ENCODE results near the gene TNKS1BP1.
A peak's percentile ranks its signal among the peaks of the same experiment; 100 is the strongest.
"Not testable (repeated sequence)": the region's sequence is repeated elsewhere in the genome, so short reads cannot be mapped to it uniquely, and the experiment has no call there.

TNKS1BP1 gene, protein sequence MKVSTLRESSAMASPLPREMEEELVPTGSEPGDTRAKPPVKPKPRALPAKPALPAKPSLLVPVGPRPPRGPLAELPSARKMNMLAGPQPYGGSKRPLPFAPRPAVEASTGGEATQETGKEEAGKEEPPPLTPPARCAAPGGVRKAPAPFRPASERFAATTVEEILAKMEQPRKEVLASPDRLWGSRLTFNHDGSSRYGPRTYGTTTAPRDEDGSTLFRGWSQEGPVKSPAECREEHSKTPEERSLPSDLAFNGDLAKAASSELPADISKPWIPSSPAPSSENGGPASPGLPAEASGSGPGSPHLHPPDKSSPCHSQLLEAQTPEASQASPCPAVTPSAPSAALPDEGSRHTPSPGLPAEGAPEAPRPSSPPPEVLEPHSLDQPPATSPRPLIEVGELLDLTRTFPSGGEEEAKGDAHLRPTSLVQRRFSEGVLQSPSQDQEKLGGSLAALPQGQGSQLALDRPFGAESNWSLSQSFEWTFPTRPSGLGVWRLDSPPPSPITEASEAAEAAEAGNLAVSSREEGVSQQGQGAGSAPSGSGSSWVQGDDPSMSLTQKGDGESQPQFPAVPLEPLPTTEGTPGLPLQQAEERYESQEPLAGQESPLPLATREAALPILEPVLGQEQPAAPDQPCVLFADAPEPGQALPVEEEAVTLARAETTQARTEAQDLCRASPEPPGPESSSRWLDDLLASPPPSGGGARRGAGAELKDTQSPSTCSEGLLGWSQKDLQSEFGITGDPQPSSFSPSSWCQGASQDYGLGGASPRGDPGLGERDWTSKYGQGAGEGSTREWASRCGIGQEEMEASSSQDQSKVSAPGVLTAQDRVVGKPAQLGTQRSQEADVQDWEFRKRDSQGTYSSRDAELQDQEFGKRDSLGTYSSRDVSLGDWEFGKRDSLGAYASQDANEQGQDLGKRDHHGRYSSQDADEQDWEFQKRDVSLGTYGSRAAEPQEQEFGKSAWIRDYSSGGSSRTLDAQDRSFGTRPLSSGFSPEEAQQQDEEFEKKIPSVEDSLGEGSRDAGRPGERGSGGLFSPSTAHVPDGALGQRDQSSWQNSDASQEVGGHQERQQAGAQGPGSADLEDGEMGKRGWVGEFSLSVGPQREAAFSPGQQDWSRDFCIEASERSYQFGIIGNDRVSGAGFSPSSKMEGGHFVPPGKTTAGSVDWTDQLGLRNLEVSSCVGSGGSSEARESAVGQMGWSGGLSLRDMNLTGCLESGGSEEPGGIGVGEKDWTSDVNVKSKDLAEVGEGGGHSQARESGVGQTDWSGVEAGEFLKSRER (N-terminal part only)

DNA sequence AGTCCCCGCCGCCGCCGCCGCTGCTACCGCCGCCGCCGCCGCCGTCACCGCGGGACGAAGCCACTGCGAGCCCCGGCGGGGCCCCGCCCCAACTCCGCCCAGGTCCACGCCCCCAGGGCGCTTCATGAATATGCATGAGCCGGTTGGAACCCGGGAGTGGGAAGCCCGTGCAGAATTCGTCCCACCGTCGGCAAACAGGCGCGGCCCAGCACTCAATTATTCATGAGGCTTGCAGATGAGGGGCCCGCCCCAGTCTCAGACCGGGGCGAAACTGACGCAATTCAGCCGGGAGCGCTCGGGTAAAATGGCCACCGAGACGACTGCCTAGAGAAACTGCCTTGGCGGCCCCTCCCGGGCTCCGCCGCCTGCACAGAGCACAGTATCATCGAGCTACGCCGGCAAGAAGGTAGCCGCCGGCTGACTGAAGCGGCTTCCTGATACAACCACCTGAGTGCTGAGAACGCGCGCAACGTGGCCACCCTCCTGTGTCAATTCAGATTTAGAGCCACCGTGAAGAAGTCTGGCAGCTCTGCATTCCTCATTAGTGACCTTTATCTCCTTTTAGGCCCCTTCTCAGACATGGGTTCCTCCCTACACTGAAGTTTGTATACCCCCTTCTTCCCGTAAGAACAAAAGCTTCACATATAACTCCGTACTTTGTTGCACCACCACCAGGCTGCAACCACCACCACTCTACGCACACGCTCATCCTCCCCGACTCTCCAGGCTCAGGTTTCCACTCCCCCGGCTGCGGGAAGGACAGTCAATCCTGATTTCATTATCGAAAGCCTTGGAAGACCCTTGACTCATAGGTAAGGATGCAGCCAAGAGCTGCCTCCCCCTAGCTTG lies at the start of gene TNKS1BP1:
Gene TNKS1BP1 (minus strand): TSS at position 67 of the 849 bp plus-strand sequence. CDS start 3,067 bp downstream, outside the sequence.
- peak; percentile 95 to 97 (median 97) for DNase-seq

DNA sequence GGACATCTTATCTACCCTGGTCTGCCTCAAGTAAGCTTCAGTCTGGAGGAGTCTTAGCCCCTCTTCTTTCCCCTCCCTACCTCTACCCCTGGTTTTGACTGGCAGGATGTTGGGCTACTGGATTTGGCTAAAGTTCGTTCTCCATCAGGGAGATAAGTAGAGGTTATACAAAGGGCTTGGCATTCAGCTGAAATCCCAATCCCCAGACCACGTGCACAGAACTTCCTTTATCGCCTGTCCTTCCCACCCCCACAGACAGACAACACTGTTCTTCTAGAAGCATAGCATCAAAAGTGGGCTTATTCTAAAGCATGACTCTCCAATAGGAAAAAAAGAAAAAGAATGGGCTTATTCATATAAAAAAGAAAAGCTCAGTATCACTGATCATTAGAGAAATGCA lies 48.4 kb upstream of the TNKS1BP1 start:
- no peak for DNase-seq

DNA sequence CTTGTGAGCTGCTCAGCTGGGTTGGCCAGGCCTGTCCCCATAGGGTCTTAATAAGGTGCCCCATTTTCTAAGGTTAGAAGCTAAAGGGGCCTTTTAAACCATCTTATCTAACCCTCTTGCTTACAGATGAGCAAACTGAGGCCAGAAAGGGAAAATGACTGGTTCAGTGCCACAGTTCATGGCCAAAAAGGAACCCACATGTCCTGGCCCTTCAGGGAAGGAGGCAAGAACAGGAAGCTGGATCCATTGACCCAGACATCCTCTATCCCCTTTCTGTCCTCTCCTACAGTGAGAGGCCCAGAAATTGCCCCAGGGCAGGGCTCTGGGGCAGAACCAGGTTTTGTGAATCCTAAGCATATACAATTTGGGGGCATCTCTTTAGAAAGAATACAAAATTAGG lies 46.2 kb upstream of the TNKS1BP1 start:
- no peak for DNase-seq

DNA sequence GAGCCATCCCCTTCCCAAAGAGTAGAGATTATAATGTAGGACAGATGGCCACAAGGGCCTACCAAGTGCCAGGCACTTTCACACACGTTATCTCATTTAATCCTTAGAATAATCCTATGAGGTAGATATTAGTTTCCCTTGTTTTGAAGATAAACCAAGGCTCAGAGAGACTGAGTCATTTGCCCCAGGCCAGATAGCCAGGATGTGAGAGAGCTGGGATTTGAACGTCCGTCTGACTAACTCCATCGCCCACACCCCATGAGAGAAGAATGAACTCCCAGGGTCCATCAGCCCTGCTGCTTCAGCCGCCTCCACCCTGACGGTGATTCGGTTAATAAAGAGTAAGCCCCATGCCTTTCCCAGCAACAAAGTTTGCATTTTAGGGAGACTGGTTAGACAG lies 45.5 kb upstream of the TNKS1BP1 start:
- DNase-seq: no peak

DNA sequence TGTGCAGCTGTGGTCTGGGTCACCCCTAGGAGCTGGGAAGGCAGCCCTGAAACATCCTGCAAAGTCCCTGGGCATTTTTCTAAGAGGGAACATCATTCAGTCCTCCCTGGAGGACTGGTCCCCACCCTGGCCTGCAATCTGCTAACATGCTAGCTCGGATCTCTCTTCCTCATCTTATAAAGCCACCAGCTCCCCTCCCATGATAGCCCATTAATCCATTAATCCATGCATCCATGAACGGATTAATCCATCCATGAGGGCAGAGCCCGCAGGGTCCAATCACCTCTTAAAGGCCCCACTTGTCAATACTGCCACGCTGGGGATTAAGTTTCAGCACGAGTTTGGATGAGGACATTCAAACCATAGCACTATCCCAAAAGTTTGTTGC lies 44.1 kb upstream of the TNKS1BP1 start:
- DNase-seq: no peak

DNA sequence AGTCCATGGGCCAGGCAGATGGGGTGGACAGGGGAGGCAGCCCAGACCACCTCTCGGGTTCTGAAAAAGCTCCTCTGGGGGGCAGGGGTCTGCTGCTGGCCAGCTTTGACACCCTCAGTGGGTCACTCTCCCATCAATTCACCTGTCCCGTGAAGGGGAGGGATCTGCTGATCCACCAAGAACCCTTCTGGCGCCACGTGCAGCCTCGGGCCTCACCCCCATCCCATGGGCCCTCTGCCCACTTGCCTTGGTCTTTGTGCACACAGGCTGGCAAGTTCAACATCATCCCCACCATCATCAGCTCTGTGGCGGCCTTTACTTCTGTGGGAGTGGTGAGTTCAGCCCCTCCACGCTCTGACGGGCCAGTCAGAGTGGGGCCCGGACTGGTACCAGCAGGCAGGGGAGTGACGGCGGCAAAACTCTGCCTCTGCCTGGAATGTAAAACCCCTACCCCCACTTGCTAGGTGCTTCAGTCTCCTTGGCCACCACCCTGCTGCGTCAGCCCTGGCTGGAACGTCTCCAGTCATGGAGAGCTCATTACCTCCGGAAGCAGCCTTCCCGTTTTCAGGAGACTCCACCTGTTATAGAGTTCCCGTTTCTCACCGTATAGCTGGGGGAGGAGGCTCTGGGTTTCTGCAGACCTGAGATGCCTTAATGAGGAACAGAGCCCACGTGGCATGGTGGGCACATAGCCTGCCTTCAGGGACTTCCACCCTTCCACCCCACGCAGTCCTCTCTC lies 43.5 kb upstream of the TNKS1BP1 start:
- DNase-seq: peak in 1 of 3 experiments; percentile 13

DNA sequence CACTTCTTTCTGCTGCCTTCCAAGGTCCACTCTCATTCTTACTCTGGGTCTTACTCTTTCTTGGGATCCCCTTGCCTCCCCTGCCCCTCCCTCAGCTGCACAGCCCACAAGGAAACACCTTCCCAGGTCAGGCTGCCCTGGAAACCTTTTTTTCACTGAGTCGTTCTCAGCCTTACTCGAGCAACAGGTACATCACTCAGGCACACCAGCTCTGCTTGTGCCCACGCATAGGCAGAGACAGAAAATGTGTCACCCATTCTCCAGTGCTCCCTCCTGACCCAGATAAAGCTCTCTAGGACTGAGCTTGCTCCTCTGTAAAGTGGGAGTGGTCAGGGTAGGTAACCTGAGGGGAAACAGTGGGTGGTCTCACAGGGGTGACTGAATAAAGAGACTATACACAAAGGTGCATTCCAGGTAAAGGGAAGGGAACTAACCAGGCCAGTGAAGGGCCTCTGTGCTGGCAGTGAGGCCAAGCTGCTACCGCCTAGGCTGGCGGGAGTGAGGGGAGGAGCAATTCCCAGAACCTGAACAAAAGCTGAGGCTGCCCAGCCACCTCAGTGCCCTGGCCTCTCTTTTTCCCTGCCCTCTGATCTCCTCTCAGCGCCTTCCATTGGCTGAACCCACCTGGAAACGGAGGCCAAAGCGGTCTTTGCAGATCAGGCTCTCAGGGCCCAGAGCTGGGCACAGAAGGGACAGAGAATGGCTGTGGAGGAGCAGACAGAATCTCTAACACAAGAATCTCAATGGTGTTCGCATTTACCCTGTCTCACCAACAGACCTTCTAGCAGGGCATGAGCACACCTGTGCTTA lies 40.3 kb upstream of the TNKS1BP1 start:
- no peak for DNase-seq

DNA sequence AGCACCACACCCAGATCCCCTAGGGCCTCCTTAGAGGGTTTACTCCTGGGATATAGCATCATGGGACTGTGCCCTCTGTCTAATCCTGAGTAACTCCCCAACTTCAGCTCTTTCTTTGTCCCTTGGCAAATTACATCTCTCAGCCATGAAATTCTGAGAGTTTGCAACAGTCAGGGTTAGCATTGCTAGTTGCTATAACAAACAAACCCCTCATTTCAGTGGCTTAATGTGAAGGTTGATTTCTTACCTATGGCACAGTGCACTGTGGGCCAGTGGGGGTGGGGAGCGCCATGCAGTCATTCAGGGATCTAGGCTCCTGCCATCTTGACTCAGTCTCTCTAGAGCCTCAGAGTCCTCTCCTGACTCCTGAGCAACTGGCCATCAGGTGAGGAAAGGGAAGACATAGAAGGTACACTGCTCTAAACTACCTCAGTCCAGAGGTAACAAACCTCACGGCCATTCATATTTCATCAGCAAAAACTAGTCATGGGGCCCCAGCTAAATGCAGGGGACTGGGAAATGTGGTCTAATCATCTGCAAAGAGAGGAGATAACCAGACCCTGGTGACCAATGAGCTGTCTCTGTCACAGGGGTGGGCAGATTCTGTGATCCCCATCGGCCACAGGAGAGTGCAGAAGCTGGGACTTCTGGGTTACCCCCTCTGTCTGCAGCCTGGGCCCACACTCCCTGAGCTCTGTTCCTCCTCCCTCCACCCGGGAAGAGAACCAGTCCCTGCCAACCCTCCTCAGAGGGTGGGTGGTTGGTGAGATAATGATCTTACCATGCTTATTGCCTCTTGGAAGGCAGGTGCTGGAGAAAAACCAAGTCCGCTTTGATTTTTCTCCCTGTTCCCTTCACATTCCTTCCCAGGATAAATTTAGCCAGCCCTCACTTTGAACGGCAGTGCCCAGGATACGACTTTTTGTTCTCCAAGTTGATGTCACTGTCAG lies 38.7 kb upstream of the TNKS1BP1 start:
- no peak for DNase-seq

DNA sequence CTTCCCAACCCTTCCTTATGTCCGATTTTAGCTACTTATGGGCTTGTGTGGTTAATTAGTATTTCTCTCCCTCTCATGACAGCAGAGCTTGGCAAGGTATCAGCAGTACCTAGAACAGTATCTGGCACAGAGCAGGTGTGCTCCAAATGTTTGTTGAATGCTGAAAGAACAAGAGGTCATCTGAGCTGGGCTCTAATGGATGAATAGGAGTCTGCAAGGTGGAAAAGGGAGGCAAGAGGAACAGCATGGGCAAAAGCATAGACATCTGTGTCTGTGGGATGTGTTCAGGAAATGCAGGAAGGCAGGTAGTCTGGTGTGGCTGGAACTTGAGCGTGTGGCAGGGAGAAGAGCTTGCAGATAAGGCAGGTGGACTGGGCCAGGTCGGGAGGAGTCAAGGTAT lies 37.2 kb upstream of the TNKS1BP1 start:
- no peak for DNase-seq

DNA sequence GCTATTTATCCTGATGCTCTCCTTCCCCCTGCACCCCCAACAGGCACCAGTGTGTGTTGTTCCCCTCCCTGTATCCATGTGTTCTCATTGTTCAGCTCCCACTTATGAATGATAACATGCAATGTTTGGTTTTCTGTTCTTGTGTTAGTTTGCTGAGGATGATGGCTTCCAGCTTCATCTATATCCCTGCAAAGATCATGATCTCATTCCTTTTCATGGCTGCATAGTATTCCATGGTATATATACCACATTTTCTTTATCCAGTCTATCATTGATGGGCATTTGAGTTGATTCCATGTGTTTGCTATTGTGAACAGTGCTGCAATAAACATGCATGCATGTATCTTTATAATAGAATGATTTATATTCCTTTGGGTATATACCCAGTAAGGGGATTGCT lies 36.7 kb upstream of the TNKS1BP1 start:
- DNase-seq: not testable (repeated sequence)

DNA sequence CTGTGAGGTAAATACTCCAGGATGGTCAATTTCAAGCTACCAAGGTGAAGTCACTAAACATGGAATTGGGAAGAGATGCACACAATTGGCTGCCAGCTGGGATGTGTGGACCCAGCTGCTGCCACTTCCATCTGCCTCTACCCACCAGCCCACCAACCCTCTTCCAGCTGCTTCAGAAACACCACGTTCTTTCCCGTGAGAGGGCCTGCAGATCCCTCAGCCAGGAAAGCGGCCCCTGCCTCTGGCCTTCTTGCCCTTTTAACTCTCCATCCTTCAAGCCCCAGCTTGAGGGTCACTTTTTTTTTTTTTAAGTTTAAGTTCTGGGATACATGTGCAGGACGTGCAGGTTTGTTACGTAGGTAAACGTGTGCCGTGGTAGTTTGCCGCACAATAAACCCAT lies 36.2 kb upstream of the TNKS1BP1 start:
- no peak for DNase-seq

DNA sequence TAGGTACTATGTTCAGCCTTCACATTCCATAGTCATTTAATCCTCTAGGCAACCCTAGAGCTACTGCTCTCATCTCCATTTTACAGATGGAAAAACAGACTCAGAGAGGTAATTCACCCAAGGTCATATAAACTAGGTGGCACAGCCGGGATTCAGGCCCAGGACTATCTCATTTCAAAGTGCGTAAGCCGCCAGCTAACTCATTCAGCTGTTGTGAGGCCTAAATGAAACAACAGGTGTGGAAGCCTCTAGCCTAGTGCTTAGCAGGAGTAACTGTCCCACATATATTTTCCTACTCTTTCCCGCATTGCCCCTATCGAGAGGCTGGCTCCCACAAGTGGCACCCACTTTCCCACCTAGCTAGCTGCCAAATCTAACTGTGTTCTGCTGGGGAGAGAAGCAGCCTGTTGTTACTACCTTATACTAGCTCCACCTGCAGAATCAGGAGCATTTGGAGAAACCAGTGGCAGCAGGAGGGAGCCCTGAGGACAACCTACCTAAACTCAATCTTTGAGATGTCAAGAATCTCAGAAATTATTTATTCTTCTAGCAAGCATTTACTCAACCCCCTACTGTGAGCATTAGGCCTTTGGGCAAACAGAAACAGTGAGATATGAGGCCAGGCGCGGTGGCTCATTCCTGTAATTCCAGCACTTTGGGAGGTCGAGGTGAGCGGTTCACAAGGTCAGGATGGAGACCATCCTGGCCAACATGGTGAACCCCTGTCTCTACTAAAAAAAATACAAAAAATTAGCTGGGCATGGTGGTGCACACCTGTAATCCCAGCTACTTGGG lies 35.3 kb upstream of the TNKS1BP1 start:
- peak in 1 of 3 experiments; percentile 19 for DNase-seq

DNA sequence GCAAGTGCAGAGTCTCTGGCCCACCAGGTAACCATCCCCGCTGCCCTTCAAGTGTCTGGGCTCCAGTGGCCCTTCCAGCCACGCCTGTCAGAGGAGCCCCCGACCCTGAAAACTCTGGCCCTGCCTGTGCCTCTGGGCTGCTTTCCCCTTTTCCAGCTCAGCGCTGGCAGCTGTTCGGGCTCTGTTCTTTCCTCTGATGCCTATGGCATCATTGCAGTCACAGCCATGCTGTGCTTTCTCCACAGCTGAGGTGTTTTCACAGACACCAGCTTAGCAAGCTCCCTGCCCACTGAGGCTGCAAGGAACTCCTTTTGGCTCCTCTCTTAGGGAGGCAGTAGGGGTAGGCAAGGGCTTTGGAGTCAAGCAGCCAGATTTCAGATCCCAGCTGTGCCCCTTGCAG lies 34.6 kb upstream of the TNKS1BP1 start:
- no peak for DNase-seq

DNA sequence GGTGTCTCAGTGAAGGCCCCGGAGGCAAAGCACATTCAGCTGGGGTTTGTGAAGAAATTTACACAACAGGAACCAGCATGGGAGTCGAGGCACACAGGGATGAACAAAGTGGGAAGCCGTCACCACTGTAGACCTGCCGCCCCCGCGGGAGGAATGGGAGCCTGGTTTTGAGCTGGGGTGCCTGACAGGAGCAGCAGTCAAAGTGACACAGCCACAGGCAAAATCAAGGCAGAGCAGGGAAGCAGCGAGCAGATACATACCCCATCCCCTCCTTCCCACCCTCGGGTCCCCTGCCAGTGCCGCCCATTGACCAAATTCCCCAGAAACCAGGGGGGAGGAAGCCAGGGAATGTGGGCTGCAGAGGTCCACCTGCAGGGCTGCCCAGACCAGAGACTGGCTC lies 34.2 kb upstream of the TNKS1BP1 start:
- no peak for DNase-seq

DNA sequence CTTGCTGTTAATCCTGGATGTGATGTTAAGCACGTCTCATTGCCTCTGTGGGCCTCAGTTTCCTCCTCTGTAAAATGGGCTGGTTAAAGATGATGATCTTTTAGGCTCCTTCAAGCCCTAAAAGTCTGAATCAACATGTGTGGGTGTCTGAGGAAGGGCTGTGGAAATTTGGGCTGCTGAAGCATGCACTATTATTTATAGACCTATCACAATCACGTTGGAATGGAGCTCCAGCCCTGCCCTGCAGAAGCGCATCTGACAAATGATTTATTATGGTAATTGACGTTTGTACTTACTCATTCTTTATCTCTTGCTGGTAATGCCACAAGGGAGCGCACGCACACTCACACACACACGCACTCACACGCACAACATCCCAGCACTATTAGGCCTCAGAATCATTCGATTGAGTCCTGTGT lies 33.8 kb upstream of the TNKS1BP1 start:
- no peak for DNase-seq

DNA sequence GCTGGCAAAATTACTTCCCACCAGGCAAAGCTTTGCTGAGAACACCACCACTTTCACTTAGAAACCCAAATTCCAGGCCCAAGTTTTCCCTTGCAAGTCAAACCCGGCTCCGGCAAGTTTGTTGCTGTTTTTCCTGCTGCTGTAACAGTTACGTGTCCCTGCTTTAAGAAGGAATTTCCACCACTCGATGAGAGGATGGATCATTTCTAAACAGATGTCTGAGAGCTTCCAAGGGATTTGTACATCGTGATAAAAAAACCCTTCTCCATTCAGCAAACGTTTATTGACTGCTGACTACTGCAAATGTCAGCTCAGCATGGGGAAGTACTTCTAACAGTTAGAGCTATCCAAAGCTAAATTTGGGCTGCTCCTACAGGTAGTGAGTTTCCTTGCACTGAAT lies 33.1 kb upstream of the TNKS1BP1 start:
- no peak for DNase-seq

DNA sequence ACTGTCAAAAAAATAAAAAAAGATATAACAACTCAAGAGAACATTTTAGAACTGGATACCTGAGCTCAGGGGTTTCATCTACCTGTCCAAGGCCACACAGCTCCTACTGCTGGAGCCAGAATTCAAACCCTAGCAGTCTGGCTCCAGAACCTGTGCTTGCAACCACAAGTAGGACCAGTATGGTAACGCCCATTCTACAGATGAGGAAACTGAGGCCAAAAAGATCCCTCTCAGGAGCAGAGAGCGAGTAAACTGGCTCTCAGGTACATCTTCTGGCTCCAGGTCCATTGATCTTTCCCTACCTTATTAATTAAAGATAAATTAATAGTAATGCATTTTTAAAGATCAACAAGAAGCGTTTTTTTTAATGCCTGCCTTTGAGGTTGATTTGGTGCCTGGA lies 32.6 kb upstream of the TNKS1BP1 start:
- DNase-seq: no peak

DNA sequence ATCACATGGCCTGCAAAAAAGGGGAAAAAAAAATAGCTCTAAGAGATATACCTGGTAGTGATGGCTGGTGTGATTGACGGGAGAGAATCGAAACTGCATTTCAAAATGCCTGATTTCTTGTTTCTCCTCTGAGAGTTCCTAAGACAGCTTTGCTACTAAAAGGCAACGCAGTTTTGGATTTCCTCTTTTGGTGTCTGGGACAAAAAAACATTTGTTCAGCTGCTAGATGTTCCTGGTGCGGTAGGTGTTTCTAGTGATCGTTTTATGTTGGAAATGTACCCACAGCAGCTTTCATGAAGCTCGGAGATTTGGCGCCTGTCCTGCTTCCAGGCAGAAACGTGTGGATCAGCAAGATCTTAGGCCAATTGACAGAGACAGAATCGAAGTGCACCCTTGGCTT lies 31.5 kb upstream of the TNKS1BP1 start:
- no peak for DNase-seq

All from NCI-H1417 (cell line).